Heart left ventricle (tissue), 13 donors: ENCODE measurements around the gene MYO16.

Source experiments
- CTCF ChIP-seq, 12 donors: fragments of 200-600 bp; sonication (generic) in 4 of 12; IDR thresholded peaks; one replicate each; pipeline versions ENCODE4 v1.5.0 to v1.8.0; 2018 to 2022; ENCODE audit warnings: antibody characterized with exemption in 12 of 12, mild to moderate bottlenecking in 5 of 12
- POLR2A ChIP-seq, 2 donors: fragments of 450-650 bp; IDR thresholded peaks; one replicate each; pipeline ENCODE4 v1.6.1; 2017; ENCODE audit warnings: antibody characterized with exemption in 2 of 2, mild to moderate bottlenecking in 2 of 2, moderate library complexity in 2 of 2
- donor health status: ischemic (EF 13 %, LVEDD 7.1; RV severe dilation, severe dysfunction).
- donor health status: DM: no; HTN: yes; CAD: no.
- donor health status: DM: no; HTN: no; CAD: no.
- donor health status: ischemic (EF 25% LVEDD 6.9; RV normal size, moderate dysfunction).
- donor health status: ischemic (EF 25% LVEDD 5.7; RV mildly dilated, moderate dysfunction).
- donor health status: ischemic (EF 35%, LVEDD 5.7; RV mildly dilated, moderate dysfunction).
- donor health status: nonischemic (EF 11% LVEDD 7.7; RV severe dilation, severe dysfunction).
- donor health status: DM: yes; HTN: yes; CAD: no.
- donor health status: PGD.
- donor health status: ischemic (EF 29% LVEDD 5.4; RV normal size, mild dysfunction).
- donor health status: nonischemic (EF 23%, LVEDD 6.1; RV moderate dilation, normal function).

GRCh38 chr13:109196948-109197347 lies 567.5 kb downstream of the MYO16 start:
- TF ChIP-seq CTCF (IDR thresholded peaks at IDR 0.05) (no peak), POLR2A (IDR thresholded peaks at IDR 0.05) (no peak)
